HL-60 (cell line): ENCODE results near the gene CBLC.

ENCODE experiments used
- CTCF ChIP-seq: IDR thresholded peaks from one replicate; pipeline ENCODE4 v1.5.1; 2011; ENCODE audit warnings: low read length, control low read depth, inconsistent platforms; ENCODE audit not compliant: insufficient read depth
- GABPA ChIP-seq: IDR thresholded peaks from 2 replicates; pipeline ENCODE4 v1.6.1; 2012; ENCODE audit warnings: low read depth
- POLR2AphosphoS5 ChIP-seq: IDR thresholded peaks from 2 replicates; pipeline ENCODE4 v1.6.1; 2012; ENCODE audit warnings: low read depth

GRCh38 chr19:44753626-44753931 is 24.1 kb upstream of the CBLC start:
- no peak for TF ChIP-seq GABPA
- no peak for TF ChIP-seq POLR2AphosphoS5
- TF ChIP-seq CTCF, result no peak
